Endothelial cell of umbilical vein (primary cell): ENCODE data around the gene OTUD7B. TPM values are rescaled to one million over a fixed set of nuclear protein-coding genes. Genes with fewer than 3 reads are reported as not detected.

Source experiments
- BruUV-seq: library from RNA; stranded (reverse); fragments of 400-500 nt; replicated peaks from 2 replicates; lab custom pipeline; 2021; lab: Mats Ljungman, UMichigan
- CTCF ChIA-PET: fragments of 300-600, 350-600 bp; sonication (Branson Sonifier 250); formaldehyde crosslinking; loops from one replicate; lab custom pipeline; 2021; ENCODE audit warnings: antibody characterized with exemption, inconsistent platforms; lab: Charles Lee
- POLR2A ChIA-PET: fragments of 300-600, 350-600 bp; sonication (Branson Sonifier 250); formaldehyde crosslinking; loops from one replicate; lab custom pipeline; 2021; ENCODE audit warnings: antibody characterized with exemption, inconsistent platforms; lab: Charles Lee
- DNase-seq: peaks from one replicate; pipeline ENCODE4 v3.0.0-alpha.2; 2011; ENCODE audit warnings: low read depth, low spot score
- FAIRE-seq: peaks from 2 replicates; lab custom pipeline; 2011; peaks lifted over from hg19 to GRCh38; lab: Jason Lieb, UNC
- H2AFZ ChIP-seq: 2 replicates; pipeline ENCODE4 v1.6.0; 2012; ENCODE audit warnings: low read depth, low read length, control low read depth, inconsistent platforms
- H3K27ac ChIP-seq: 2 replicates; pipeline ENCODE4 v1.5.1; 2011; ENCODE audit warnings: low read depth, mild to moderate bottlenecking, control low read depth, low read length, moderate library complexity; ENCODE audit not compliant: insufficient read depth
- H3K27me3 ChIP-seq, 2 experiments: 2 replicates each; pipeline versions ENCODE4 v1.6.0 to v1.6.1; 2011; ENCODE audit warnings: low read length in 2 of 2, mixed read lengths in 1 of 2; ENCODE audit not compliant: control insufficient read depth in 2 of 2, insufficient read depth in 2 of 2
- H3K36me3 ChIP-seq, 2 experiments: 2 replicates in 1 of 2; 3 replicates in 1 of 2; pipeline ENCODE4 v1.5.1; 2011; ENCODE audit warnings: low read length in 2 of 2, mild to moderate bottlenecking in 1 of 2, moderate library complexity in 1 of 2; ENCODE audit not compliant: control insufficient read depth in 2 of 2, insufficient read depth in 2 of 2; ENCODE audit errors: extremely low read depth in 1 of 2
- H3K4me1 ChIP-seq: 3 replicates; pipeline ENCODE4 v1.5.1; 2011; ENCODE audit warnings: mild to moderate bottlenecking, low read length; ENCODE audit not compliant: control insufficient read depth, insufficient read depth; ENCODE audit errors: extremely low read depth
- H3K4me2 ChIP-seq: 2 replicates; pipeline ENCODE4 v1.6.1; 2011; ENCODE audit warnings: low read length, control low read depth, mixed read lengths; ENCODE audit not compliant: insufficient read depth
- H3K4me3 ChIP-seq, 3 experiments: fragments of 200-600 bp in 1 of 3; sonication (generic), shearing (Covaris generic) in 1 of 3; replicated peaks in 1 of 3; 2 replicates each; pipeline ENCODE4 v1.5.1; 2011 to 2016; ENCODE audit warnings: control low read depth in 3 of 3, low read length in 3 of 3, mild to moderate bottlenecking in 2 of 3, inconsistent platforms in 1 of 3, low read depth in 1 of 3, moderate library complexity in 1 of 3; ENCODE audit not compliant: insufficient read depth in 1 of 3
- H3K79me2 ChIP-seq: 2 replicates; pipeline ENCODE4 v1.6.0; 2012; ENCODE audit warnings: low read length, inconsistent platforms; ENCODE audit not compliant: control insufficient read depth, insufficient read depth
- H3K9ac ChIP-seq: replicated peaks from 2 replicates; pipeline ENCODE3; 2011; ENCODE audit warnings: low read length, control low read depth; ENCODE audit not compliant: insufficient read depth; ENCODE audit errors: extremely low read depth
- H3K9me1 ChIP-seq: replicated peaks from 3 replicates; pipeline ENCODE4 v1.6.0; 2011; ENCODE audit warnings: mild to moderate bottlenecking, low read length; ENCODE audit not compliant: control insufficient read depth, insufficient read depth; ENCODE audit errors: extremely low read depth
- H3K9me3 ChIP-seq: replicated peaks from 2 replicates; pipeline ENCODE4 v1.5.1; 2012; ENCODE audit warnings: low read length, inconsistent platforms; ENCODE audit not compliant: control insufficient read depth, insufficient read depth
- H4K20me1 ChIP-seq: replicated peaks from 2 replicates; pipeline ENCODE3; 2011; ENCODE audit warnings: mild to moderate bottlenecking, low read length; ENCODE audit not compliant: control insufficient read depth, insufficient read depth; ENCODE audit errors: extremely low read depth
- CTCF ChIP-seq, 2 donors: IDR thresholded peaks; 1 replicate in 1 of 2; 2 replicates in 1 of 2; pipeline ENCODE4 v1.5.1; 2011; ENCODE audit warnings: low read length in 2 of 2, mild to moderate bottlenecking in 2 of 2, moderate library complexity in 2 of 2, control low read depth in 1 of 2, inconsistent platforms in 1 of 2, low read depth in 1 of 2; ENCODE audit not compliant: insufficient read depth in 1 of 2; ENCODE audit errors: extremely low read depth in 1 of 2
- EZH2 ChIP-seq: IDR thresholded peaks from 2 replicates; pipeline ENCODE4 v1.6.1; 2012; ENCODE audit warnings: borderline replicate concordance, low read depth, mild to moderate bottlenecking, moderate library complexity, low read length, inconsistent platforms; ENCODE audit not compliant: severe bottlenecking
- FOS ChIP-seq: IDR thresholded peaks from 2 replicates; pipeline ENCODE4 v1.6.1; 2011; ENCODE audit warnings: mild to moderate bottlenecking, low read length, moderate library complexity, borderline replicate concordance; ENCODE audit not compliant: insufficient read depth
- GATA2 ChIP-seq: IDR thresholded peaks from 2 replicates; pipeline ENCODE4 v1.7.0; 2011; ENCODE audit warnings: low read depth, mild to moderate bottlenecking, moderate library complexity, mixed read lengths, low read length; ENCODE audit not compliant: insufficient read length, insufficient read depth
- MAX ChIP-seq: IDR thresholded peaks from 2 replicates; pipeline ENCODE4 v1.6.1; 2011; ENCODE audit not compliant: insufficient read depth, insufficient read length
- MYC ChIP-seq: IDR thresholded peaks from one replicate; pipeline ENCODE4 v1.6.1; 2011; ENCODE audit warnings: mild to moderate bottlenecking, low read depth, low read length
- POLR2A ChIP-seq: IDR thresholded peaks from 2 replicates; pipeline ENCODE4 v1.6.1; 2012; ENCODE audit warnings: low read depth, mild to moderate bottlenecking, control low read depth, low read length
- POLR2AphosphoS5 ChIP-seq: IDR thresholded peaks from 2 replicates; pipeline ENCODE4 v1.6.1; 2012; ENCODE audit warnings: low read depth, mild to moderate bottlenecking, control low read depth, low read length, moderate library complexity; ENCODE audit not compliant: insufficient read depth
- dilution Hi-C: fragments of 300-500 bp; cut with MboI; formaldehyde crosslinking; loops from one replicate; pipeline ENCODE4 v1.15.0; 2019; ENCODE audit warnings: low sequenced_read_pairs; ENCODE audit not compliant: extremely low pct_ligation_motif_present
- intact Hi-C: fragments of 100-400 bp; cut with micrococcal nuclease; formaldehyde crosslinking; loops from one replicate; pipeline ENCODE4 v1.10.0; 2022
- polyA plus RNA-seq, 4 experiments: library from polyadenylated mRNA; depleted of rRNA in 3 of 4; stranded (reverse) in 3 of 4; unstranded in 1 of 4; fragments of >200 nt; gene quantifications; 2 replicates each; pipeline versions ENCODE4 v1.2.1 to v1.2.3, GENCODE V29; 2011 to 2012; ENCODE audit warnings: missing spikeins in 1 of 4
- total RNA-seq: library from RNA; stranded (reverse); gene quantifications from 2 replicates; pipeline ENCODE4 v1.2.3, GENCODE V29; 2021

Gene OTUD7B
- total and polyA plus RNA-seq, 2 donors (not counting 3 experiments of a cell fraction or from before 2014, with no cell fraction given), result 4.3 to 22.8 TPM

- DNase-seq, result peak; percentile 14
- BruUV-seq, result no TSS peak
- dilution Hi-C loops, result no loop called here
- no peaks in the 10 kb centered on the region for H3K27me3 ChIP-seq
- H3K4me3 ChIP-seq, result no peak overlapping the region
- H3K4me2 ChIP-seq, result peak overlapping the region; percentile 32
- H3K36me3 ChIP-seq, result peaks cover 0 to 1% of the 10 kb centered on the region in 2 experiments
- H2AFZ ChIP-seq, result peak overlapping the region; percentile 37
- H3K79me2 ChIP-seq, result peaks cover 10% of the 10 kb centered on the region
- no peaks in the 10 kb centered on the region for H3K9me1 ChIP-seq
- ChIA-PET CTCF (no interaction called here), POLR2A (no interaction called here)
- H3K9me3 ChIP-seq, result no peaks in the 10 kb centered on the region
- no peaks in the 10 kb centered on the region for H4K20me1 ChIP-seq
- intact Hi-C loops, result no loop called here
- TF ChIP-seq POLR2AphosphoS5 (no peak), POLR2A (no peak), EZH2 (no peak), FOS (peak; percentile 48), MYC (no peak), CTCF (IDR thresholded peaks at IDR 0.05; ENCODE audit: extremely low read depth in 1 of 2, insufficient read depth in 1 of 2, low read depth in 1 of 2, low read length in 2 of 2) (no peak), MAX (no peak), GATA2 (no peak)
- peaks cover 27% of the 10 kb centered on the region for H3K4me1 ChIP-seq
- peak overlapping the region; percentile 36 for H3K27ac ChIP-seq
- peak; percentile 85 for FAIRE-seq
- no peak overlapping the region for H3K9ac ChIP-seq
Observed at GRCh38 chr1:149931212-149931790, 79.2 kb downstream of the OTUD7B start.
